OCI-LY1 (cell line): ENCODE measurements around the gene PTPN13.

ENCODE experiments used
- H2AFZ ChIP-seq: fragments of 200-600 bp; sonication (generic), shearing (Covaris generic); 2 replicates; pipeline ENCODE4 v1.6.0; 2014; ENCODE audit warnings: antibody characterized with exemption, mild to moderate bottlenecking, low read length
- H3F3A ChIP-seq: fragments of 200-600 bp; sonication (generic), shearing (Covaris generic); 2 replicates; pipeline ENCODE4 v1.6.0; 2014; ENCODE audit warnings: mild to moderate bottlenecking, antibody characterized with exemption, low read length, moderate library complexity; ENCODE audit not compliant: insufficient read depth
- H3K27ac ChIP-seq: fragments of 200-600 bp; sonication (generic); 2 replicates; pipeline ENCODE4 v1.5.1; 2014; ENCODE audit warnings: low read length, mixed run types, mild to moderate bottlenecking, low read depth; ENCODE audit not compliant: poor library complexity, severe bottlenecking
- H3K27me3 ChIP-seq: fragments of 200-600 bp; sonication (generic); 2 replicates; pipeline ENCODE4 v1.6.0; 2014; ENCODE audit warnings: antibody characterized with exemption, mild to moderate bottlenecking, low read length, moderate library complexity; ENCODE audit not compliant: insufficient read depth
- H3K36me3 ChIP-seq: fragments of 200-600 bp; sonication (generic); 2 replicates; pipeline ENCODE4 v1.6.1; 2014; ENCODE audit warnings: mild to moderate bottlenecking, antibody characterized with exemption, low read length, moderate library complexity, mixed read lengths; ENCODE audit not compliant: insufficient read depth
- H3K4me1 ChIP-seq: fragments of 200-600 bp; sonication (generic); 2 replicates; pipeline ENCODE4 v1.5.1; 2014; ENCODE audit warnings: mild to moderate bottlenecking, low read length, moderate library complexity; ENCODE audit not compliant: insufficient read depth, severe bottlenecking
- H3K4me2 ChIP-seq: fragments of 200-600 bp; sonication (generic), shearing (Covaris generic); 2 replicates; pipeline ENCODE4 v1.6.1; 2014; ENCODE audit warnings: low read length
- H3K4me3 ChIP-seq: fragments of 200-600 bp; sonication (generic); 2 replicates; pipeline ENCODE4 v1.5.1; 2014; ENCODE audit warnings: low read length, low read depth, mild to moderate bottlenecking, mixed read lengths; ENCODE audit not compliant: poor library complexity, severe bottlenecking
- H3K79me2 ChIP-seq: fragments of 200-600 bp; shearing (Covaris generic); 2 replicates; pipeline ENCODE4 v1.6.1; 2016; ENCODE audit warnings: mixed run types, low read length, mixed read lengths; ENCODE audit not compliant: insufficient read depth
- H3K9ac ChIP-seq: fragments of 200-600 bp; sonication (generic), shearing (Covaris generic); 2 replicates; pipeline ENCODE4 v1.6.1; 2014; ENCODE audit warnings: mild to moderate bottlenecking, low read length, mixed read lengths
- H3K9me2 ChIP-seq: fragments of 200-600 bp; sonication (generic), shearing (Covaris generic); 2 replicates; pipeline ENCODE4 v1.6.1; 2014; ENCODE audit warnings: low read depth, mild to moderate bottlenecking, low read length, mixed read lengths
- H3K9me3 ChIP-seq: fragments of 200-600 bp; shearing (Covaris generic); 2 replicates; pipeline ENCODE4 v1.6.1; 2014; ENCODE audit warnings: low read length, mixed read lengths
- H4K20me1 ChIP-seq: fragments of 200-600 bp; sonication (generic), shearing (Covaris generic); 2 replicates; pipeline ENCODE4 v1.6.0; 2016; ENCODE audit warnings: mild to moderate bottlenecking, low read length; ENCODE audit not compliant: insufficient read depth
- CTCF ChIP-seq: fragments of 200-600 bp; sonication (generic), shearing (Covaris generic); IDR thresholded peaks from 2 replicates; pipeline ENCODE4 v1.5.1; 2017; ENCODE audit warnings: mild to moderate bottlenecking, antibody characterized with exemption, low read length, moderate library complexity, mixed read lengths
- EZH2 ChIP-seq: fragments of 200-600 bp; sonication (generic), shearing (Covaris generic); IDR thresholded peaks from 2 replicates; pipeline ENCODE4 v1.8.0; 2017; ENCODE audit warnings: borderline replicate concordance, mixed run types, mild to moderate bottlenecking, antibody characterized with exemption, low read length, moderate library complexity, mixed read lengths

Gene PTPN13

GRCh38 chr4:86853209-86853608 lies 259.1 kb downstream of the PTPN13 start:
- Histone ChIP-seq H3K9me3 (no peaks in the 10 kb centered on the region), H3K9me2 (no peaks in the 10 kb centered on the region), H3K4me2 (no peak overlapping the region), H3K79me2 (no peaks in the 10 kb centered on the region), H2AFZ (no peak overlapping the region), H3K27ac (no peak overlapping the region), H3K36me3 (no peaks in the 10 kb centered on the region), H4K20me1 (no peaks in the 10 kb centered on the region), H3K4me3 (no peak overlapping the region), H3K27me3 (no peaks in the 10 kb centered on the region), H3K9ac (no peak overlapping the region), H3F3A (no peaks in the 10 kb centered on the region), H3K4me1 (no peaks in the 10 kb centered on the region)
- TF ChIP-seq EZH2 (no peak), CTCF (no peak)

GRCh38 chr4:86855572-86855971 lies 261.5 kb downstream of the PTPN13 start:
- no peaks in the 10 kb centered on the region for H3K36me3 ChIP-seq
- no peak overlapping the region for H3K27ac ChIP-seq
- no peak overlapping the region for H3K4me2 ChIP-seq

GRCh38 chr4:86856896-86857295 lies 262.8 kb downstream of the PTPN13 start:
- Histone ChIP-seq H2AFZ (no peak overlapping the region), H3K79me2 (no peaks in the 10 kb centered on the region), H3K27me3 (no peaks in the 10 kb centered on the region), H3F3A (no peaks in the 10 kb centered on the region), H3K9me3 (no peaks in the 10 kb centered on the region), H3K4me1 (no peaks in the 10 kb centered on the region), H3K9me2 (no peaks in the 10 kb centered on the region), H4K20me1 (no peaks in the 10 kb centered on the region), H3K4me2 (no peak overlapping the region), H3K36me3 (no peaks in the 10 kb centered on the region), H3K27ac (no peak overlapping the region), H3K9ac (no peak overlapping the region), H3K4me3 (no peak overlapping the region)
- TF ChIP-seq EZH2, result no peak
- no peak for TF ChIP-seq CTCF

More at GRCh38 chr4:86855572-86855971, 261.5 kb downstream of the PTPN13 start:
- H3K9me2 ChIP-seq, result no peaks in the 10 kb centered on the region
- H3K79me2 ChIP-seq, result no peaks in the 10 kb centered on the region
- H4K20me1 ChIP-seq, result no peaks in the 10 kb centered on the region
- no peak overlapping the region for H2AFZ ChIP-seq
- no peak overlapping the region for H3K4me3 ChIP-seq
- no peak overlapping the region for H3K9ac ChIP-seq
- TF ChIP-seq EZH2 (no peak), CTCF (no peak)
- H3F3A ChIP-seq, result no peaks in the 10 kb centered on the region
- H3K9me3 ChIP-seq, result no peaks in the 10 kb centered on the region
- H3K27me3 ChIP-seq, result no peaks in the 10 kb centered on the region
- H3K4me1 ChIP-seq, result no peaks in the 10 kb centered on the region
